GM19239 (cell line): ENCODE results near the gene CDX2.
"Not testable (repeated sequence)": the region's sequence is repeated elsewhere in the genome, so short reads cannot be mapped to it uniquely, and the experiment has no call there.

Source experiments
- DNase-seq: peaks from one replicate; pipeline ENCODE4 v3.0.0; 2011; ENCODE audit warnings: low spot score; ENCODE audit not compliant: insufficient read length
- FAIRE-seq: peaks from 2 replicates; lab custom pipeline; 2011; peaks lifted over from hg19 to GRCh38; lab: Jason Lieb, UNC

Gene CDX2

DNA sequence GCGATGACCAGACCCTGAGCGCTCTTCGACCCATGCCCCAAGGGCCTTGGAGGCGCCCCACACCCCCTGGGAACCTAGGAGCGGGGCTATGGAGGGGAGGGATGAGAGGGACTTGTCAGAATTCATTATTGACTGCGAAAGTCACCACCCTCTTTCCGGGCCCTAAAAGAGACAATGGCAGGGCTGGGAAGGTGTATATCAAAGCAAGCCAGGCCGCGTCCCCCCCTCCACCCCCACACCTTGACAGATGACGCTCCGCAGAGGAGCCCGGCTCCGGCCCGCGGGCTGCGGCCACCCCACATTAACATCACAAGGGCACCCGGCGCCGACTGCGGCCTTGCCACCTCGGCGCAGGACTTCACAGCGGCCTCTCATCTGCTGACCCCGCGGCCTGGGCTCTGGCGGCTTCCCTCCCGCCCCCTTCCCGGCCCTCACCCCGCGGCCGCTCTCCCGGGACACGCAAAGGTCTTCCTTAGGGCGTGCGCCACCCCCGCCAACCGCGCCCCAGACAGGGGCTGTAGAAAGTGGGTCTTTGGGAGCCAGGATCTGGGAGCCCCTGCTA is 2.4 kb downstream of the CDX2 start:
- FAIRE-seq (no peak), DNase-seq (no peak)

DNA sequence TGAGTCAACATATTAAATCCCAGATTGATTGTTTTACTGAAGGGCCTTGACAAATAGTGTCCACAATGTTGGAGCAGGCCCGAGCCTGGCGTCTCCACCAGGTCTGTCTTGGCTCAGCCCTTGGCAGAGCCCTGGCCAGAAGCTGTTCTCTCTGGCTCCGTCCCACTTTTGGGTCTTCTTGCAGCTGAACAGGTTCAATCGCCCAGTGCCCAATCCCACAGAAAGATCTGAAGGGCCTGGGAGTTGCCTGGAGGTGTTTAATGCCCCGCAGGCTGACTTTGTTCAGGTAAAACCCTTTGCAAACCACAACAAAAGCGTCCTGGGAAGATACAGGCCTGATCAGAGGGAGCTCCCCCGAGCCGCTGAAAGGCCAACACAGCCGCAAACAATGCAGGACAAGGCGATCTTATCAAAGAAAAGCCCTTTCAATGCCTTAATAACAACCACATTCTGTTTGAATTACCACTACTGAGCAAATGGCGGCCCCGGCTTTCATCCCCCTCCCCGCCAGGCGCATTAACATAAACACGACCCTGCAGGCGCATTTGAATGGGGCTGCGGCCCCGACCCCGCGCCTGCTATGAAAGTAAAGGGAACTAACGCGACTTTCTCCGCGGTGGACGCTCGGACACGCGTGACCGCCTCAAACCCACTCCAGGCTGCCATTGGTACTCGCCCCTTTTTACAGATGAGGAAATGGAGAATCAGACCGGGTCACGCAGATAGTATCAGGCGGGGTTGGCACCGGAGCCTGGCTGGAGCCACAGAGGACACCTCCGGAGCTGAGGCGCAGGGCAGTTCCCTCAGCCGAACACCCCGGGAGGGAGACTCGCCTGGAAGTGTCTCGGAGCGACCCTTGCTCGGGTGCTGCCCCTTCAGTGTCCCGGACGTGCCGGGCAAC is 3.1 kb downstream of the CDX2 start:
- no peak for FAIRE-seq

DNA sequence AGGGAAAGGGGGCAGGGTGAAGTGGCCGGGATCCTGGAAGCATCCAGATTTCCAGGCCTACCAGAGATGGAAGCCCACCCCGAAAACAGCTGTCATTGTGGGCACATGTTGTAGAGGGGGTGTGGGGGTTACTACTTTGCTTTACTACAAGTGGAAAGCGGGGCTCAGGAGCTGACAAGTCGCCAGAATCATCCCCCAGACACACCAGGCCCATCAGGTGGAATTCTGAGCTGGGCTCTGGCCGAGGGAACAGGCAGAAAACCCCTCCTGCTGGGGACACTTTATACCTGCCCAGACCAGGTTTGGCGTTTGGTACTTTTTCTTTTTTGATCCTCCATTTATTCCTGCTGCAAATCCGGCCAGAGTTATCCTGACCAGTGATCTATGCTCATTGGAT is 3.8 kb downstream of the CDX2 start:
- DNase-seq (no peak), FAIRE-seq (no peak)

More for the DNA sequence above, 3.1 kb downstream of the CDX2 start:
- DNase-seq: no peak

GRCh38 chr13:27964741-27965323 is 4.3 kb downstream of the CDX2 start:
- FAIRE-seq (no peak), DNase-seq (no peak)

DNA sequence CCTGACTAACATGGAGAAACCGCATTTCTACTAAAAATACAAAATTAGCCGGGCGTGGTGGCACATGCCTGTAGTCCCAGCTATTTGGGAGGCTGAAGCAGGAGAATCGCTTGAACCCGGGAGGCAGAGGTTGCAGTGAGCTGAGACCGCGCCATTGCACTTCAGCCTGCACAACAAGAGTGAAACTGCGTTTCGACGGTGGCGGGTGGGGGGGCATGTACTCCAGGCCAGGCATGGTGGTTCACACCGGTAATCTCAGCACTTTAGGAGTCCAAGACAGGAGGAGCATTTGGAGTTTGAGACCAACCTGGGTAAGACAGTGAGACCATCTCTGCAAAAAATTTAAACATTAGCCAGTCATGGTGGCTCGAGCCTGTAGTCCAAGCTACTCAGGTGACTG is 4.9 kb downstream of the CDX2 start:
- FAIRE-seq, DNase-seq: not testable (repeated sequence)

DNA sequence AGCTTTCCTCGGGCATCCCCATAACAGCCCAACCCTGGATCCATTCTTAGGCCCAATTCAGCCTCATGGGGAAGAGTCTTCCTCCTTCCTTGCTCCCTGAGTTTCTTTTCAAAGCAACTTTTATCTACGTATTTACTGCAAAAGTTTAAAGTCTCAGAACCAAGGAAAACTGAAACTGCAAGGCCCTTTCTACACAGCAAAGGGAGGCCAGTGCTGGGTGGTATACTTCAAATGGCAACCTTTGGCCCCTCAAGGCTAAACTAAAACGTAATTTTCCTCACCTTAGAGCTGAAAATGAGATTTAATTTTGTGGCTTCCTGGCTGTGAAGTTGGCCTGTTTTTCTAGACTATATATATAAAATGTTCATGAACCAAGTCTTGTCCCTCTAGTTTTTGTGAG is 5.6 kb downstream of the CDX2 start:
- FAIRE-seq: no peak

DNA sequence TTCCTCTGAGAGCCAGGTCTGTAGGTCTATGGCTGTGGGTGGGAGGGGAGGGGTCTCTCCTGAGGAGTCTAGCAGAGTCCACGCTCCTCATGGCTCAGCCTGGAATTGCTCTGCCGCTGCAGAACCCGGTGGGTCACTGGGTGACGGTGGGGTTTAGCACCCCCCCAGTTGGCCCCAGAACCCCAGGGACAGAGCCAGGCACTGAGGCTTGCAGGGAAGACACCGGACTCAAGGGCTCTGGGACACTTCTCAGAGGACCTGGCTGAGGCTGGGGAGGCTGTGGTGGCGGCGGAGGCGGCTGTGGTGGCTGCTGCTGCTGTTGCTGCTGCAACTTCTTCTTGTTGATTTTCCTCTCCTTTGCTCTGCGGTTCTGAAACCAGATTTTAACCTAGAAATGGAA is 6.1 kb downstream of the CDX2 start:
- no peak for FAIRE-seq

More for the DNA sequence above, 5.6 kb downstream of the CDX2 start:
- no peak for DNase-seq

GRCh38 chr13:27962128-27962841 is 6.8 kb downstream of the CDX2 start:
- DNase-seq (no peak), FAIRE-seq (no peak)

More for the DNA sequence above, 6.1 kb downstream of the CDX2 start:
- DNase-seq: no peak

- DNase-seq (no peak), FAIRE-seq (no peak)
Observed at GRCh38 chr13:27961227-27962085, 7.7 kb downstream of the CDX2 start.

DNA sequence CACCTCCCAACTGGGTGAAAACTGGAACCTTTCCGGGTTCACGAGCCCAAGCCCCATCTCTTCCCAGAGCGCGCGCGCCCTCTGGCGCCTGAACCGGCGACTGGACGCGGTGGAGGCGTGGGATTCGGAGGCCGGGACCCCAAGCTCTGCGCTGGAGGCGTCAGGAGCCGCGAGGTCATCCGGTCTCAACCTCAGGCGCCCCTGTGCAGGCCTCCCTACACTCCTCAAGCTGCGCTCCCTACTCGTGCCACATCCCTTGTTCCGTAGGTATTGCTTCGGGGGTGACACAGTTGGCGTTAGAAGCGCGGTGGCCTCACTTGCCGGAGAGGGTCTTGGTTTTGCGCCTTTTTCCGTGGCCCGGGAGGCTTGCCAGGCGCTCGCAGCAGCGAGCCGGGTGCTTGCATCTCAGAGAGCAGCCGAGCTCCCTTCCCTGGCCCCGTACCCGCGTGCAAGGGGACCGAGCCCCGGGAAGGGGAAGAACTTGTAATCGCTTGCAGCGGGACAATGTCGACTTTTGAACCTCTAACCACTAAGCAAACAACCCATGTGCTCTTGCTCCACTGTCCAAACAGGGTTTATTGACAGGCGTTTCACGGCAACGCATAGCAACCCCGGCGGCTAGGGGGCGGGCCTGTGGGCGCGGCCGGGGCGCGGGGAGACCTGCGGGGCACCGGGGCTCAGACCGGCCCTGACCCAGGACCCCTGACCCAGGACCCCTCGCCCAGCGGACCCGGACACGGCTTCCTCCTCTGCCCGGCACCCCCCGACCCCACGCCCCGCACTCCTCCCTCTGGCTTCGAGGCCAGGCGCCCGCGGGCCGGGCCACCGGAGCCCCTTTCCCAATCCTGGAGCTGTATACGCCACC is 8.5 kb downstream of the CDX2 start:
- no peak for FAIRE-seq
- peak; percentile 37 for DNase-seq

DNA sequence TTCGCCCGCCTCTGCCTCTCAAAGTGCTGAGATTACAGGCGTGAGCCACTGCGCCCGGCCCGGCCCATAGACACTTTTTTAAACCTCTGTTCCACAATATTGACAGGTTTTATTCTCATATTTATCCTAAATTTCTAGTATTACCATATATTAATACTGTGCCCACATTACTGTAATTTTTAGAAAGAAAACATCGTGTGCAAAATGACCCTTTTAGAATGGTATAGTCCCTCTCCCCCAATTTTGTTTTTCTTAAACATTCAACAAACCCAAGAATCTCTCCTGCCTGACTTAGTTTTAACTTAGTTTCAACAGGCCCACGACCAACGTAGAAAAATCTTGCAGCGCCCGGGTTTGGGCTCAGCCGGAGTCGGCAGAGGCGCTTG is 9.1 kb downstream of the CDX2 start:
- FAIRE-seq (no peak), DNase-seq (no peak)

DNA sequence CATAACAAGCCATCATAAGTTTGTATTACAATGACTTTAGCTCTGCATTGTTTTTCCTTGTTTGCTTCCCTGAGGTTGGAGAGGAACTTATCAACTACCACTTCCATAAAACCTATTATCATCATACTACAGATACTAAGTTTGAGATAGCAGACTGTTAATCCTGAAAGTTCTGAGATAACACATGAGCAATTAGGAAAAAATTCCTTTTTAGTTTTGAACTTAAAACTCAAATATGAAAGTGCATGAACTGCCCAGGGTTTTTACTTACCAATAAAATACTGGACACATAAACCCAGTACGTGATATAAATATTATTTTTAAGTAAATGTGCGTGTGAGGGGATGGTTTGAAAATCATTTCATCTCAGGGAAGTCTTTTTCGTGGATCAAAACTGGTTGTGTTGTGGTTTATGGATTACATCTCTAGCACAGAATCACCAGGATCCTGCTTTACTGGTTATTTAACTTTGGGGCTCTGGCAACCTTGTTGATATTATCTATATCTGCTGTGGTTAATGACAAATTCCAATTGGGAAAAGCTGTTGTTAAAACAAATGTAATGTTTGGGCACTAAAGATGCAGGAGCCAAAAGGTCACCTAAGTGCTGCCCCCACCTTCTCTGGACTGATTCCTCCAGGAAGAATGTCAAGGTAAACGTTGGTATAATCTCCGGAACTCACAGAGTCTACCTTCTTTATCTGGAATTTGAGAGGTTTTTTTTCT is 12.4 kb downstream of the CDX2 start:
- DNase-seq: no peak
- FAIRE-seq: no peak

GRCh38 chr13:27955014-27955591 is 14.0 kb downstream of the CDX2 start:
- peak; percentile 65 for FAIRE-seq
- DNase-seq: no peak

- FAIRE-seq: no peak
- no peak for DNase-seq
Observed at GRCh38 chr13:27954406-27954851, 14.7 kb downstream of the CDX2 start.

DNA sequence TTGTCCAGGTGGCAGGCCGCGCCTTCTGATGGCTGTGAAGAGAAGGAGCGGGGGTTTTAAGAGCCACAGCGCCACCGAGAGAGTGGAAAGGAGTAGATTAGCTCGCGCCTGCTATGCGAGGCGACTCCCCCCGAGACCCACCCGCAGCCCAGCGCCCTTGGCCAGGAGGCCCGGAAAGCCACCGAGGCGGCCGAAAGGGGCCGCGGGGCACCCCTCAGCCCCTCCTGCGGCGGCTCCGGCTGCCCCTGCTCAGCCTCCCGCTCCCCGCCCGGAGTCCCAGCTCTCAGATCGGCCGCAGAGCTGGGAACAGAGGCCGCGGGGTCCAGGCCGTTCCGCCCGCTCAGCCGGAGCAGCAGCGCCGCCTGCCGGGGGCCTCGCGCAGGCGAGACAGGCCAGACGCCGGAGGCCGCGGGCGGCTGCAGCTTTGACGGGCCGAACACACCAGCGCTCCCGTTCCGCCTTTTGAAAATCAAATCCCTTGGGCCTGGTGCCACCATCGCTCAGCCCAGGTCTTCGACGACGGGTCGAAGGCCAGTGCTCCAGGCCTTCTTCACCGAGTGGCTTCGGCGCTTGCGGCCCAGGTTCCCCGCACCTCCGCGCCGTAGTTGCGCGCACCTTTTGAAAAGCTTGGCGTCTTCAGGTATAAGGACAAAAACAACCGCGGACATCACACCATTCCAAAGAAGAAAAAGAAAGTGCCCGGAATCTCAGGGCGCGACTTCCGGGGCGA is 15.3 kb downstream of the CDX2 start:
- FAIRE-seq: no peak
- peak; percentile 86 for DNase-seq

DNA sequence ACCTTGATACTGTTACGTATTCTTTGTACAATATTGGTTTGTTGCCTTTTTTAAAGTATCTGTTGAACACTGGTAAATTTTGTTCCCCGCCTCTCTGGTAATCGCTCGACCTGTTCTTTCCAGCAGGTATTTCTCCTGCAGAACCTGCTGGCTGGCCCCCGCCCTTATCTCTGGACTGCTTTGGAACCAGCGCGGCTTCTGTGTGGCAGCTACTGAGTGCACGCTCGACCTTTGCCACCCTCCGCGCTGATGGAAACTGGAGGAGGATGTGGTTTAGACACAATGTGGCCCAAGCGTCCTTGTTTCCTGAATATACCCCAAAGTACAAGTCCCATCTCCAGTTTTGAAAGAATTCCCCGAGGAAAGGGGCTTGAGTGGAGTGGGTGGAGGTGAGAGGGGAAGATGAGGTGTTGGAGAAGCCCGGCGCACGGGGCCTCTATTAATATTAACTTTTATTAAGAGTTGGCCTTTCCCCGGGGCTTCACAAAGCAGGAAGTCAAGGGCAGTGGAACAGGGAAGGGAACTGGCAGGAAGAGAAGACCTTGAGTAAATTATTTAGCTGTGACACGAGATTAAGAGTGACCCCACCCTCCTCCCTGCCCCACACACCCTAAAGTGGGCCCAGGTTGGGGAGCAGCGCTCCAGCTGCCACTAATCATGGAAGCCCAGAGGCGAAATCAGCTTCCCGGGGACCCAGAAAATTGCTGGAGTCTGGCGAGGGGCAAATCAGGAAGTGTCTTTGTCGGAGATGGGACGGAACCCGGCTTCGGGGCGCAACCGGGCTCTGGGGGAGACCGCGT is 16.0 kb downstream of the CDX2 start:
- peak; percentile 6 for DNase-seq
- FAIRE-seq: peak; percentile 79
